H1 (cell line): ENCODE data around the gene MKKS. TPM values are rescaled to one million over a fixed set of nuclear protein-coding genes. Genes with fewer than 3 reads are reported as not detected.

ENCODE experiments used
- CTCF ChIA-PET: fragments of 300-600 bp; sonication (Branson Sonifier 250); formaldehyde crosslinking; loops from one replicate; lab custom pipeline; 2021; ENCODE audit not compliant: partially characterized antibody; lab: Charles Lee
- POLR2A ChIA-PET: fragments of 300-600 bp; sonication (Branson Sonifier 250); formaldehyde crosslinking; loops from one replicate; lab custom pipeline; 2021; ENCODE audit warnings: inconsistent platforms; ENCODE audit not compliant: partially characterized antibody; lab: Charles Lee
- DNase-seq, 2 experiments: peaks; one replicate each; pipeline versions ENCODE4 v3.0.0 to v3.0.0-alpha.2; 2010 to 2022; ENCODE audit warnings: low spot score in 2 of 2, low read depth in 1 of 2, mixed read lengths in 1 of 2
- FAIRE-seq: peaks from 2 replicates; lab custom pipeline; 2011; peaks lifted over from hg19 to GRCh38; lab: Jason Lieb, UNC
- H2AFZ ChIP-seq: 2 replicates; pipeline ENCODE4 v1.8.1; 2012; ENCODE audit warnings: low read length, inconsistent platforms
- H2AK5ac ChIP-seq: 2 replicates; pipeline ENCODE4 v1.6.1; 2013; ENCODE audit warnings: low read depth, low read length
- H2BK120ac ChIP-seq: replicated peaks from 2 replicates; pipeline ENCODE3; 2013; ENCODE audit warnings: low read depth, low read length, inconsistent platforms
- H2BK12ac ChIP-seq: 2 replicates; pipeline ENCODE4 v1.6.1; 2013; ENCODE audit warnings: low read depth, low read length
- H2BK15ac ChIP-seq: 2 replicates; pipeline ENCODE4 v1.6.1; 2013; ENCODE audit warnings: low read length
- H2BK20ac ChIP-seq: 2 replicates; pipeline ENCODE4 v1.6.1; 2013; ENCODE audit warnings: low read length
- H2BK5ac ChIP-seq: 2 replicates; pipeline ENCODE4 v1.6.1; 2013; ENCODE audit warnings: low read depth, low read length
- H3K14ac ChIP-seq: 2 replicates; pipeline ENCODE4 v1.6.1; 2013; ENCODE audit warnings: inconsistent platforms; ENCODE audit not compliant: insufficient read length
- H3K18ac ChIP-seq: 2 replicates; pipeline ENCODE4 v1.6.1; 2013; ENCODE audit warnings: low read length; ENCODE audit errors: extremely low read depth
- H3K23ac ChIP-seq: 2 replicates; pipeline ENCODE4 v1.6.1; 2013; ENCODE audit warnings: inconsistent platforms; ENCODE audit not compliant: insufficient read length
- H3K23me2 ChIP-seq: 2 replicates; pipeline ENCODE4 v1.6.1; 2013; ENCODE audit warnings: low read depth, low read length
- H3K27ac ChIP-seq: 2 replicates; pipeline ENCODE4 v1.6.1; 2011; ENCODE audit warnings: low read depth, low read length, inconsistent platforms
- H3K27me3 ChIP-seq, 4 experiments: replicated peaks in 1 of 4; 1 replicate in 1 of 4; 2 replicates in 3 of 4; pipeline versions ENCODE4 v1.6.1 to v1.8.1; 2011 to 2013; ENCODE audit warnings: low read length in 3 of 4, mild to moderate bottlenecking in 3 of 4, inconsistent platforms in 2 of 4, mixed read lengths in 2 of 4, moderate library complexity in 1 of 4; ENCODE audit not compliant: control insufficient read depth in 3 of 4, insufficient read depth in 3 of 4; ENCODE audit errors: extremely low read depth in 1 of 4
- H3K36me3 ChIP-seq, 4 experiments: 2 replicates each; pipeline versions ENCODE4 v1.6.1 to v1.8.1; 2011 to 2013; ENCODE audit warnings: mild to moderate bottlenecking in 4 of 4, low read length in 3 of 4, moderate library complexity in 2 of 4, control low read depth in 1 of 4, inconsistent platforms in 1 of 4; ENCODE audit not compliant: insufficient read depth in 4 of 4, control insufficient read depth in 2 of 4
- H3K4ac ChIP-seq: replicated peaks from 2 replicates; pipeline ENCODE3; 2013; ENCODE audit warnings: low read length, low read depth, mixed read lengths, inconsistent platforms; ENCODE audit not compliant: insufficient read length
- H3K4me1 ChIP-seq, 4 experiments: replicated peaks in 1 of 4; 1 replicate in 1 of 4; 2 replicates in 3 of 4; pipeline versions ENCODE4 v1.6.1 to v1.8.1; 2011 to 2013; ENCODE audit warnings: low read length in 3 of 4, inconsistent platforms in 2 of 4, mixed read lengths in 1 of 4; ENCODE audit not compliant: insufficient read depth in 4 of 4, control insufficient read depth in 3 of 4
- H3K4me2 ChIP-seq, 2 experiments: 2 replicates each; pipeline versions ENCODE4 v1.6.1 to v1.8.1; 2011 to 2013; ENCODE audit warnings: low read depth in 2 of 2, low read length in 2 of 2, control low read depth in 1 of 2, inconsistent platforms in 1 of 2, mild to moderate bottlenecking in 1 of 2; ENCODE audit not compliant: insufficient read depth in 1 of 2
- H3K4me3 ChIP-seq, 4 experiments: fragments of 200-600, 300-600 bp in 1 of 4; sonication (generic), shearing (Covaris generic), sonication (Bioruptor Twin) in 1 of 4; 2 replicates each; pipeline versions ENCODE4 v1.5.1 to v1.8.1; 2011 to 2016; ENCODE audit warnings: low read length in 4 of 4, low read depth in 3 of 4, control low read depth in 2 of 4, inconsistent platforms in 2 of 4, mild to moderate bottlenecking in 2 of 4, mixed read lengths in 1 of 4, moderate library complexity in 1 of 4; ENCODE audit not compliant: insufficient read depth in 2 of 4; ENCODE audit errors: extremely low read depth in 1 of 4
- H3K56ac ChIP-seq: replicated peaks from 2 replicates; pipeline ENCODE3; 2013; ENCODE audit warnings: low read depth, mild to moderate bottlenecking, mixed read lengths, low read length, inconsistent platforms; ENCODE audit not compliant: insufficient read length
- H3K79me1 ChIP-seq: 2 replicates; pipeline ENCODE4 v1.6.1; 2013; ENCODE audit warnings: low read depth, low read length, control low read depth
- H3K79me2 ChIP-seq, 2 experiments: 2 replicates each; pipeline versions ENCODE4 v1.6.1 to v1.8.1; 2012 to 2013; ENCODE audit warnings: low read length in 2 of 2, mild to moderate bottlenecking in 2 of 2, inconsistent platforms in 1 of 2; ENCODE audit not compliant: insufficient read depth in 2 of 2, control insufficient read depth in 1 of 2
- H3K9ac ChIP-seq, 4 experiments: replicated peaks in 1 of 4; 1 replicate in 1 of 4; 2 replicates in 3 of 4; pipeline versions ENCODE4 v1.6.1 to v1.8.1; 2011 to 2013; ENCODE audit warnings: low read depth in 3 of 4, low read length in 3 of 4, control low read depth in 2 of 4, mild to moderate bottlenecking in 2 of 4, moderate library complexity in 2 of 4, inconsistent platforms in 1 of 4; ENCODE audit errors: extremely low read depth in 1 of 4
- H3K9me3 ChIP-seq, 2 experiments: 2 replicates each; pipeline versions ENCODE4 v1.6.1 to v1.8.1; 2012 to 2013; ENCODE audit warnings: mild to moderate bottlenecking in 2 of 2, moderate library complexity in 2 of 2, control low read depth in 1 of 2, inconsistent platforms in 1 of 2, low read depth in 1 of 2, low read length in 1 of 2, mixed read lengths in 1 of 2; ENCODE audit not compliant: insufficient read depth in 2 of 2
- H4K20me1 ChIP-seq, 2 experiments: replicated peaks in 1 of 2; 2 replicates each; pipeline versions ENCODE3 to v1.8.1; 2011 to 2013; ENCODE audit warnings: inconsistent platforms in 2 of 2, low read length in 2 of 2, mild to moderate bottlenecking in 1 of 2; ENCODE audit not compliant: insufficient read depth in 2 of 2, control insufficient read depth in 1 of 2
- H4K5ac ChIP-seq: 2 replicates; pipeline ENCODE4 v1.6.1; 2013; ENCODE audit warnings: low read length, low read depth, mixed read lengths, inconsistent platforms; ENCODE audit not compliant: insufficient read length
- H4K8ac ChIP-seq: 2 replicates; pipeline ENCODE4 v1.8.0; 2013; ENCODE audit warnings: mild to moderate bottlenecking, moderate library complexity, low read length, inconsistent platforms; ENCODE audit not compliant: insufficient read depth; ENCODE audit errors: extremely low read depth
- H4K91ac ChIP-seq: replicated peaks from 2 replicates; pipeline ENCODE3; 2013; ENCODE audit warnings: low read length, mixed read lengths, inconsistent platforms; ENCODE audit not compliant: insufficient read length
- CBX8 ChIP-seq: fragments of 300-800, 300-1000 bp; sonication (generic); IDR thresholded peaks from 2 replicates; pipeline ENCODE4 v1.7.1; 2016; ENCODE audit warnings: low read depth, low read length, borderline replicate concordance
- CHD2 ChIP-seq: IDR thresholded peaks from 2 replicates; pipeline ENCODE4 v1.6.1; 2012; ENCODE audit warnings: low read length, improper control_type of control experiment
- EP300 ChIP-seq, 2 experiments: IDR thresholded peaks; 1 replicate in 1 of 2; 2 replicates in 1 of 2; pipeline ENCODE4 v1.6.1; 2011 to 2012; ENCODE audit warnings: low read depth in 2 of 2, low read length in 2 of 2, mild to moderate bottlenecking in 2 of 2, borderline replicate concordance in 1 of 2, inconsistent platforms in 1 of 2, moderate library complexity in 1 of 2
- EZH2 ChIP-seq: fragments of 200-600 bp; sonication (generic); IDR thresholded peaks from 2 replicates; pipeline ENCODE4 v1.7.1; 2012; ENCODE audit warnings: low read depth, mild to moderate bottlenecking, moderate library complexity, low read length, inconsistent platforms; ENCODE audit not compliant: severe bottlenecking
- GTF2F1 ChIP-seq: IDR thresholded peaks from 2 replicates; pipeline ENCODE4 v1.6.1; 2012; ENCODE audit warnings: low read depth, low read length, improper control_type of control experiment, borderline replicate concordance
- KDM1A ChIP-seq: fragments of 200-600, 300-600 bp; sonication (generic); IDR thresholded peaks from 2 replicates; pipeline ENCODE4 v1.7.1; 2016; ENCODE audit warnings: mild to moderate bottlenecking, low read length, borderline replicate concordance
- RXRA ChIP-seq: IDR thresholded peaks from 2 replicates; pipeline ENCODE4 v1.6.1; 2011; ENCODE audit warnings: low read depth, mild to moderate bottlenecking, low read length, moderate library complexity; ENCODE audit not compliant: insufficient read depth
- SP4 ChIP-seq: IDR thresholded peaks from 2 replicates; pipeline ENCODE4 v1.6.1; 2012; ENCODE audit warnings: low read length, inconsistent platforms
- TAF1 ChIP-seq: IDR thresholded peaks from 2 replicates; pipeline ENCODE4 v1.6.1; 2011; ENCODE audit warnings: mild to moderate bottlenecking, low read depth, low read length
- TAF7 ChIP-seq: optimal IDR thresholded peaks from 2 replicates; pipeline ENCODE3; 2011; ENCODE audit warnings: low read depth, mild to moderate bottlenecking, inconsistent platforms, low read length, moderate library complexity, borderline replicate concordance
- TCF12 ChIP-seq: IDR thresholded peaks from 2 replicates; pipeline ENCODE4 v1.6.1; 2011; ENCODE audit warnings: low read depth, mild to moderate bottlenecking, low read length
- WGBS, 2 experiments: shearing (Covaris generic) in 1 of 2; methylation state at CpG; one replicate each; pipeline versions ENCODE4 v1.1.6 to v1.1.7; 2013 to 2015; ENCODE audit warnings: low lambda C conversion rate in 2 of 2, mixed read lengths in 2 of 2, inconsistent platforms in 1 of 2, low coverage in 1 of 2, missing lambda C conversion rate in 1 of 2; ENCODE audit not compliant: insufficient replicate concordance in 2 of 2, insufficient coverage in 1 of 2, insufficient read length in 1 of 2; ENCODE audit errors: extremely low coverage in 1 of 2, missing lambda C conversion rate in 1 of 2; 5-methylcytosine and 5-hydroxymethylcytosine counted together
- polyA plus RNA-seq, 7 experiments: library from polyadenylated mRNA; depleted of rRNA in 3 of 7; stranded (reverse) in 5 of 7; unstranded in 2 of 7; fragments of >200 nt in 5 of 7; fragments of 200-250 nt in 2 of 7; gene quantifications; 1 replicate in 5 of 7; 2 replicates in 1 of 7; 4 replicates in 1 of 7; pipeline versions ENCODE4 v1.2.1 to v1.2.3, GENCODE V29; 2011 to 2013; ENCODE audit warnings: missing spikeins in 2 of 7, mixed read lengths in 2 of 7
- total RNA-seq: library from RNA; stranded (reverse); fragmentation: NEBNext Ultra II Directional; extraction: Animal tissue kit (Norgen Biotek cat#: 25700); gene quantifications from 2 replicates; pipeline ENCODE4 v1.2.1, GENCODE V29; 2021
- TF ChIP-seq, protein P1 (sequence below): IDR thresholded peaks from 2 replicates; pipeline ENCODE4 v1.6.1; 2012; ENCODE audit warnings: low read length, inconsistent platforms

The MKKS gene
- total and polyA plus RNA-seq, 2 of the 8 experiments (the other 6 are each of a cell fraction or from before 2014, with no cell fraction given) = 15.9 to 24.8 TPM

DNA sequence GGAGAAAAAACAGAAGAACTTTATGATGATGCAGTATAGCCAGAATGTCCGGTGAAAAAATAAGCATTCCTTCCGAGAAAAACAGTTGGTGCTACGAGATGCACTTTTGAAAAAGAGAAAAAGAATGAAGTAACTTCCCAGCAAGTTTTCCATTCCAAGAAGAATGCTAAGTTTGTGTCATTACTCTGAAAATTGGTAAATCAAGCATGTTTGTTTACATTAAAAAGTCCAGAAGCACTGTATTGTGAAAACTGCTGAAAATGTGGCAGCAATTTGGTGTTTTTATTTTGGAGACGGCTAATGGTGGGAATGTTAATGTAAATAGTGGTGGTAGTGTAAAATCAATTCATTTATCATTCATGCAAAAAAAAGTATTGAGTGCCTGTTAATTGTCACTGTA, 46.3 kb downstream of the MKKS start:
- Histone ChIP-seq H3K23me2 (no peaks in the 10 kb centered on the region), H3K9ac (no peak overlapping the region), H2BK12ac (no peak overlapping the region), H2BK120ac (no peak overlapping the region), H3K9me3 (no peaks in the 10 kb centered on the region), H2BK15ac (no peak overlapping the region), H3K79me2 (no peaks in the 10 kb centered on the region), H3K18ac (no peak overlapping the region), H3K14ac (no peak overlapping the region), H2AFZ (no peak overlapping the region), H4K20me1 (no peaks in the 10 kb centered on the region), H3K79me1 (no peaks in the 10 kb centered on the region), H4K91ac (no peak overlapping the region), H2BK5ac (no peak overlapping the region), H3K23ac (no peak overlapping the region), H4K5ac (no peak overlapping the region), H3K4me2 (no peak overlapping the region), H3K56ac (no peak overlapping the region), H2AK5ac (no peak overlapping the region), H3K27me3 (no peaks in the 10 kb centered on the region), H4K8ac (no peak overlapping the region), H3K4me3 (no peak overlapping the region), H3K27ac (no peak overlapping the region), H3K4ac (no peak overlapping the region), H3K36me3 (no peaks in the 10 kb centered on the region), H3K4me1 (no peaks in the 10 kb centered on the region), H2BK20ac (no peak overlapping the region)
- DNase-seq = no peak
- ChIA-PET CTCF (interaction anchor here (0.9 kb wide), 1 partner anchor 16 kb away, joined by 3 read pairs; no protein-coding TSS in a partner anchor), POLR2A (no interaction called here)
- no peak for FAIRE-seq
- 91% methylated on average over 4 of the region's 4 CpGs; no CpG with 5 or more reads in 1 of the 2 experiments for WGBS, 2 experiments
- TF ChIP-seq CHD2 = no peak
- TF ChIP-seq, protein P1, sequence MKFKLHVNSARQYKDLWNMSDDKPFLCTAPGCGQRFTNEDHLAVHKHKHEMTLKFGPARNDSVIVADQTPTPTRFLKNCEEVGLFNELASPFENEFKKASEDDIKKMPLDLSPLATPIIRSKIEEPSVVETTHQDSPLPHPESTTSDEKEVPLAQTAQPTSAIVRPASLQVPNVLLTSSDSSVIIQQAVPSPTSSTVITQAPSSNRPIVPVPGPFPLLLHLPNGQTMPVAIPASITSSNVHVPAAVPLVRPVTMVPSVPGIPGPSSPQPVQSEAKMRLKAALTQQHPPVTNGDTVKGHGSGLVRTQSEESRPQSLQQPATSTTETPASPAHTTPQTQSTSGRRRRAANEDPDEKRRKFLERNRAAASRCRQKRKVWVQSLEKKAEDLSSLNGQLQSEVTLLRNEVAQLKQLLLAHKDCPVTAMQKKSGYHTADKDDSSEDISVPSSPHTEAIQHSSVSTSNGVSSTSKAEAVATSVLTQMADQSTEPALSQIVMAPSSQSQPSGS = no peak
- no peak for TF ChIP-seq CBX8
- no peak for TF ChIP-seq EZH2
- no peak for TF ChIP-seq TAF7
- no peak for TF ChIP-seq KDM1A
- no peak for TF ChIP-seq SP4
- no peak for TF ChIP-seq EP300 (IDR thresholded peaks at IDR 0.05; ENCODE audit: borderline replicate concordance in 1 of 2, low read depth in 2 of 2, low read length in 2 of 2)
- no peak for TF ChIP-seq TCF12
- TF ChIP-seq RXRA = no peak
- TF ChIP-seq TAF1 = no peak
- no peak for TF ChIP-seq GTF2F1
